ENCODE data around the gene RAD51B.

The RAD51B gene

GRCh38 chr14:68665792-68666204 is 846.2 kb downstream of the RAD51B start:
- FAIRE-seq (no peak), DNase-seq (ENCODE audit: insufficient read length, low spot score) (no peak)
- TF ChIP-seq CTCF (IDR thresholded peaks at IDR 0.05; ENCODE audit: insufficient read depth, missing control alignments) = no peak

GRCh38 chr14:68666236-68666635 is 846.7 kb downstream of the RAD51B start:
- FAIRE-seq = no peak
- TF ChIP-seq CTCF (IDR thresholded peaks at IDR 0.05; ENCODE audit: insufficient read depth, missing control alignments) = no peak
- DNase-seq (ENCODE audit: insufficient read length, low spot score) = no peak

GRCh38 chr14:68666899-68667298 is 847.3 kb downstream of the RAD51B start:
- FAIRE-seq (no peak), DNase-seq (ENCODE audit: insufficient read length, low spot score) (no peak)
- TF ChIP-seq CTCF (IDR thresholded peaks at IDR 0.05; ENCODE audit: insufficient read depth, missing control alignments) = no peak

GRCh38 chr14:68667313-68667791 is 847.8 kb downstream of the RAD51B start:
- TF ChIP-seq CTCF (IDR thresholded peaks at IDR 0.05; ENCODE audit: insufficient read depth, missing control alignments) = no peak
- no peak for DNase-seq (ENCODE audit: insufficient read length, low spot score)
- FAIRE-seq = no peak

- TF ChIP-seq CTCF (IDR thresholded peaks at IDR 0.05; ENCODE audit: insufficient read depth, missing control alignments) = no peak
- FAIRE-seq = no peak
- DNase-seq (ENCODE audit: insufficient read length, low spot score) = no peak
These were observed 848.4 kb downstream of the RAD51B start for GRCh38 chr14:68668028-68668427.

- no peak for FAIRE-seq
- DNase-seq (ENCODE audit: insufficient read length, low spot score) = no peak
- TF ChIP-seq CTCF (IDR thresholded peaks at IDR 0.05; ENCODE audit: insufficient read depth, missing control alignments) = no peak
These were observed 849.0 kb downstream of the RAD51B start for GRCh38 chr14:68668531-68668930.

- no peak for TF ChIP-seq CTCF (IDR thresholded peaks at IDR 0.05; ENCODE audit: insufficient read depth, missing control alignments)
- no peak for DNase-seq (ENCODE audit: insufficient read length, low spot score)
- no peak for FAIRE-seq
These were observed 849.5 kb downstream of the RAD51B start for GRCh38 chr14:68669111-68669511.
